OCI-LY7 (cell line): ENCODE results near the gene ABCA12. TPM values are rescaled to one million over a fixed set of nuclear protein-coding genes. Genes with fewer than 3 reads are reported as not detected.

Experiments used
- BruUV-seq: library from RNA; stranded (reverse); fragments of 400-500 nt; replicated peaks from 2 replicates; lab custom pipeline; 2021; lab: Mats Ljungman, UMichigan
- CTCF ChIA-PET: fragments of 300-600 bp; sonication (Branson Sonifier 250); formaldehyde crosslinking; loops from one replicate; lab custom pipeline; 2022; ENCODE audit warnings: antibody characterized with exemption; ENCODE audit not compliant: unreplicated experiment; lab: Charles Lee
- POLR2A ChIA-PET: fragments of 300-600 bp; sonication (Branson Sonifier 250); formaldehyde crosslinking; loops from one replicate; lab custom pipeline; 2022; ENCODE audit warnings: antibody characterized with exemption; lab: Charles Lee
- DNase-seq: peaks from one replicate; pipeline ENCODE4 v3.0.0-alpha.2; 2015; ENCODE audit warnings: low spot score
- H2AFZ ChIP-seq: fragments of 200-600 bp; sonication (generic), shearing (Covaris generic); 2 replicates; pipeline ENCODE4 v1.6.1; 2014; ENCODE audit warnings: mild to moderate bottlenecking, antibody characterized with exemption, low read length, moderate library complexity
- H3K27ac ChIP-seq: fragments of 200-600 bp; sonication (generic); 2 replicates; pipeline ENCODE4 v1.5.1; 2014; ENCODE audit warnings: mixed run types, low read depth, mild to moderate bottlenecking, moderate library complexity, low read length, inconsistent platforms; ENCODE audit not compliant: poor library complexity, severe bottlenecking
- H3K36me3 ChIP-seq: fragments of 200-600 bp; sonication (generic); 2 replicates; pipeline ENCODE4 v1.6.1; 2014; ENCODE audit warnings: mild to moderate bottlenecking, antibody characterized with exemption, low read length, moderate library complexity, mixed read lengths; ENCODE audit not compliant: insufficient read depth
- H3K4me1 ChIP-seq: fragments of 200-600 bp; sonication (generic); 2 replicates; pipeline ENCODE4 v1.5.1; 2014; ENCODE audit warnings: mild to moderate bottlenecking, low read length; ENCODE audit not compliant: insufficient read depth, poor library complexity, severe bottlenecking
- H3K4me2 ChIP-seq: fragments of 200-600 bp; sonication (generic); 2 replicates; pipeline ENCODE4 v1.6.1; 2014; ENCODE audit warnings: mild to moderate bottlenecking, low read length
- H3K4me3 ChIP-seq: fragments of 200-600 bp; sonication (generic); 2 replicates; pipeline ENCODE4 v1.5.1; 2014; ENCODE audit warnings: mild to moderate bottlenecking, low read depth, low read length; ENCODE audit not compliant: poor library complexity, severe bottlenecking
- H3K79me2 ChIP-seq: fragments of 200-600 bp; sonication (generic); 2 replicates; pipeline ENCODE4 v1.6.1; 2016; ENCODE audit warnings: low read depth, mild to moderate bottlenecking, low read length, moderate library complexity, mixed read lengths; ENCODE audit not compliant: insufficient read depth
- H3K9me2 ChIP-seq: fragments of 200-600 bp; sonication (generic); 2 replicates; pipeline ENCODE4 v1.6.1; 2016; ENCODE audit warnings: mild to moderate bottlenecking, low read length, mixed read lengths; ENCODE audit not compliant: insufficient read depth
- H3K9me3 ChIP-seq: fragments of 200-600 bp; sonication (generic); 2 replicates; pipeline ENCODE4 v1.6.1; 2014; ENCODE audit warnings: mild to moderate bottlenecking, mixed run types, low read length, mixed read lengths
- H4K20me1 ChIP-seq: fragments of 200-600 bp; sonication (generic); 2 replicates; pipeline ENCODE4 v1.6.1; 2014; ENCODE audit warnings: mild to moderate bottlenecking, antibody characterized with exemption, low read length, moderate library complexity, mixed read lengths; ENCODE audit not compliant: insufficient read depth
- CTCF ChIP-seq: fragments of 200-600 bp; sonication (generic); conservative IDR thresholded peaks from 2 replicates; pipeline ENCODE4 v1.5.1; 2014; ENCODE audit warnings: mild to moderate bottlenecking, antibody characterized with exemption, low read length, moderate library complexity, mixed read lengths
- EZH2phosphoT487 ChIP-seq: fragments of 200-600 bp; sonication (generic); IDR thresholded peaks from 2 replicates; pipeline ENCODE4 v1.6.1; 2018; ENCODE audit warnings: low read depth, borderline replicate concordance, mild to moderate bottlenecking, mixed run types, antibody characterized with exemption, low read length, moderate library complexity, mixed read lengths
- intact Hi-C: fragments of 100-400 bp; cut with micrococcal nuclease; formaldehyde crosslinking; loops from one replicate; pipeline ENCODE4 v1.10.0; 2022; ENCODE audit not compliant: unreplicated experiment
- total RNA-seq, 2 experiments: library from RNA; depleted of rRNA in 1 of 2; stranded (reverse); fragments of >200 nt in 1 of 2; shearing (Covaris generic) in 1 of 2; gene quantifications; 2 replicates each; pipeline ENCODE4 v1.2.3, GENCODE V29; 2014 to 2022

The ABCA12 gene
- total RNA-seq, 2 experiments from 2014 or later = not detected

DNA sequence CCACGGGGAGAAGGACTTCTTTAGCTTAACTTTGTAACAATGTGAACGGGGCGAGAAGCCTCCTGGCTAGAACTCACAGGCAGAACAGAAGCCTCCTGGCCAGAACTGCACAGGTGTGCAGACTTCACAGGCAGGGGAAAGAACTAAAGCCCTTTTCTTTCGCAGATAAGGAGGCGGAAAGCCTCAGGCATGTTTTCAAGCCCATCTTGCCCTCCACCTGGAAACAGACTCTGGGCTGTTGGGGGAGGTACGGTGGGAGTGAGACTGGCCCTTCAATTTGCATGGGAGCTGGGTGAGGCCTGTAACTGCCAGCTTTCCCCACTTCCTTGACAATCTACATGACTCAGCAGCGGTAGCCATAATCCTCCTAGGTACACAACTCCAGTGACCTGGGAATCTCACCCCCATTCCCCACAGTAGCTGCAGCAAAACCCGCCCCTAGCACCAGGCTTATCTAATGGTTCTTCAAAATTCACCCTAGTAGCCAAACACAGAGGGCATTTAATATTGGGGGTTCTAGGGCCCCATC is 22.9 kb upstream of the ABCA12 start:
- Histone ChIP-seq H3K4me1 (no peaks in the 10 kb centered on the region), H3K27ac (no peak overlapping the region), H3K36me3 (no peaks in the 10 kb centered on the region), H3K4me2 (no peak overlapping the region), H3K4me3 (no peak overlapping the region), H3K9me2 (no peaks in the 10 kb centered on the region), H3K79me2 (no peaks in the 10 kb centered on the region), H4K20me1 (no peaks in the 10 kb centered on the region), H3K9me3 (no peaks in the 10 kb centered on the region), H2AFZ (no peak overlapping the region)
- CTCF ChIA-PET = interaction anchor here (0.5 kb wide), 1 partner anchor 1127 kb away, joined by 3 read pairs; no protein-coding TSS in a partner anchor
- POLR2A ChIA-PET = no interaction called here
- TF ChIP-seq EZH2phosphoT487 = no peak
- no peak for TF ChIP-seq CTCF
- no TSS peak for BruUV-seq
- intact Hi-C loops = no loop called here
- DNase-seq = no peak

- H3K9me3 ChIP-seq = no peaks in the 10 kb centered on the region
- DNase-seq = no peak
- H3K36me3 ChIP-seq = no peaks in the 10 kb centered on the region
- TF ChIP-seq CTCF (no peak), EZH2phosphoT487 (no peak)
- no peaks in the 10 kb centered on the region for H3K4me1 ChIP-seq
- no peak overlapping the region for H2AFZ ChIP-seq
- ChIA-PET POLR2A (no interaction called here), CTCF (no interaction called here)
- H3K79me2 ChIP-seq = no peaks in the 10 kb centered on the region
- H3K4me3 ChIP-seq = no peak overlapping the region
- no peaks in the 10 kb centered on the region for H4K20me1 ChIP-seq
- intact Hi-C loops = no loop called here
- no peak overlapping the region for H3K4me2 ChIP-seq
- no TSS peak for BruUV-seq
- H3K27ac ChIP-seq = no peak overlapping the region
- H3K9me2 ChIP-seq = no peaks in the 10 kb centered on the region
These were observed 21.7 kb upstream of the ABCA12 start for GRCh38 chr2:215160081-215160480.

DNA sequence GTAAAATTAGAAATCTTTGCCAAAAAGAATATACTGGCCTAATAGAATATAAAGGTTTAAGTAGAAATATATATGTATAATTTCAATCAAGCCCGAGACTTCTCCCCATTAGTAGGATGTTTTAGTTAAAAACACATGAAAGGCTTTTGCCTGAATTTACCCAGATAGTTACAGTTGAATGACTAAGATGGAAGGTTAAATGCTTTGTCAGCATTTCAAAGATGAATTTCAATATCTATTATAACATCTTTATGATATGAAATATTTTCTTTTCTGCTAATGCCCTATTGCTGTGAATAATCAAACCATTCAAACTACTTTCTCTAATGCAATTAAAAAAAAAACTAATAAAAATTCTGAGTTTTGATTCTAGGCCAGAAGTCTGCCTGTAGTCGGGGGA is 18.0 kb upstream of the ABCA12 start:
- DNase-seq = no peak
- TF ChIP-seq CTCF = no peak
- TF ChIP-seq EZH2phosphoT487 = no peak
- Histone ChIP-seq H2AFZ (no peak overlapping the region), H3K4me2 (no peak overlapping the region), H3K27ac (no peak overlapping the region), H4K20me1 (no peaks in the 10 kb centered on the region), H3K36me3 (no peaks in the 10 kb centered on the region), H3K9me2 (no peaks in the 10 kb centered on the region), H3K79me2 (no peaks in the 10 kb centered on the region), H3K4me1 (no peaks in the 10 kb centered on the region), H3K4me3 (no peak overlapping the region), H3K9me3 (no peaks in the 10 kb centered on the region)
- ChIA-PET POLR2A (no interaction called here), CTCF (no interaction called here)
- no TSS peak for BruUV-seq
- intact Hi-C loops = no loop called here
